GM18498 (cell line): Measurements from ENCODE around the gene KLHL24.
"Not testable (repeated sequence)": the region's sequence is repeated elsewhere in the genome, so short reads cannot be mapped to it uniquely, and the experiment has no call there.

ENCODE experiments used
- ATAC-seq: cut with Tn5 transposase; IDR thresholded peaks from one replicate; pipeline ENCODE4 v1.9.1; 2021; ENCODE audit warnings: mild to moderate bottlenecking, moderate library complexity; ENCODE audit not compliant: unreplicated experiment

KLHL24 gene

DNA sequence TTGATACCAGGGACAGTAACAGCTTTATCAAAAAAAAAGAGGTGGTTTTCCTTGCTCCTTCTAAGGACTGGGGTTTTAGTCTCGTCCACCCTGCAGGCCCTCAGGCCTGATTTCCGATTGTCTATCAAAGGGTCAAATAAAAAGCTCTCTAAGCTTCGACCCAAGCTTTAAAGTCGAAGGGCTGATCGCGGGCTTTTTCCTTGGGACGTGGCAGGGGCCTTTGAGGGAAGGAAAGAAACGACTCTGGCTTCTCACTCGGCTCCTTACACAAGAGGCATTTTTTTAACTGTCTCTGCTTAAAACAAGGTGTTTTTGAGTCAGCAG is 354 bp upstream of the KLHL24 start:
- ATAC-seq: no peak

DNA sequence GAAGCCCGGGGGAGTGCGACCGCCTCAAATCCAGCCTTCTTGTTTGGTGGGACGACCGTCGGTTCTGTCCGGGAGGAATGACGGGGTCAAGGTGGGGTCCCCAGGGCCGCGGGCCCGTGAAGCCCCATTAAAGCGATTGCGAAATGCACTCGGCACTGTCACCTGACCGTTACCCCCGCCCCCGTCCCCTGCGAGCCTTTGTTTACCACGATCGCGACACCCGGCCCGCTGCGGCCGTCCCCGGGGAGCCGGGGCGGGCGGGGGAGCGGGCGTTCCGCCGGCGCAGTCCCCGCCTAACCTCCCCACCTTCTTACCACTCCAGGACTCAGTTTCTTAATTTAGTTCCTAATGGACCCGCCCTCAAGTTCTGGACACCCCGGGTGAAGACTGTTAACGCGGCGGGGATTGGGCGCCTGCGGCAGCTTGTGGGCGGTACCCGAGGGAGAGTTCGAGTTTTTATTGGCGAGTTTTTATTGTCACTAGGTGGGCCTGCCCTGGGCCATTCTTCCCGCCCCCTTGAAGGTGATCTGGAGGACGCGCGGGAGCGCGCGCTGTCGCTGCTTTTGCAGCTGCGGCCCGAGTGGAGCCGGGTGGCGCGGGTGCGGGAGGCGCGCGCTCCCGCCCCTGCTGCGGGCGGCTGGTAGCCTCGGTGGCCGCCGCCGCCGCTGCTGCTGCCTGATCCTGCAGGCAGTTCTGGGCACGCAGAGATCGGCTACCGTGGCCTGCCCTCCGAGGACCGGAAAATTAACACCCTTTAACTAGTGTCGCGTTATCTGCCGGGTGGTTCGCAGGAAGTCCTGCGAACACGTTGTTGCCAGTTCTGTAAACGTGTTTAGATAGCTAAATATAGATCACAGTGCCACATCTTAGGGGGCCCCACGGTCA is 1.0 kb downstream of the KLHL24 start:
- peak; percentile 84 for ATAC-seq

DNA sequence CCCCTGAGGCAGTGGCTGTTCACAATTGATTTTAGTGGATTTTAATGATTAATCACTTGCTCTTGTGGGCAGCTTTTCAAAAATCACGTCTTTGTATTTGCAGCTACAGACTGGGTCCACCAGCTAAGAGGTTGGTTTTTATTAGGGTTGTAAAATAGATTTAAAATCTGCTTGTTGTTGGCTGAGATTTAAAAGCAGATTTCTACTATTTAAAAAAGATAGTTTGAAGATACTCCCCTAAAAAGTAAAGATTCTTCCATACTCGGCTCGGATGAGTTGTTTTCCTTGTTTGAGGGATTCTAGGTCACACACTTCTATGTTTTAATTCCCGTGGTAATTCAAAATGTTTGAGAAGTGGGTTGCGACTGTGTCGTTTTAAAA is 1.7 kb downstream of the KLHL24 start:
- ATAC-seq: no peak

DNA sequence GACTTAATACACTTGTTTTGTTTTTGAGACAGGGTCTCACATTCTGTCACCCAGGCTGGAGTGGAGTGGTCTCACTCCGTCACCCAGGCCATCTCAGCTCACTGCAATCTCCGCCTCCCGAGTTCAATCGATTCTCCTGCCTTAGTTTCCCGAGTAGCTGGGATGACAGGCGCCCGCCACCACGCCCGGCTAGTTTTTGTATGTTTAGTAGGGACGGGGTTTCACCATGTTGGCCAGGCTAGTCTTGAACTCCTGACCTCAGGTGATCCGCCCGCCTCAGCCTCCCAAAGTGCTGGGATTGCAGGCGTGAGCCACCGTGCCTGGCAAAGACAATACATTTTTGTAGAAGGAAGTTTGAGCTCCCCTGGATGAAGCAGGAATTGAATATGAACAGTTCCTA is 2.2 kb downstream of the KLHL24 start:
- not testable (repeated sequence) for ATAC-seq

DNA sequence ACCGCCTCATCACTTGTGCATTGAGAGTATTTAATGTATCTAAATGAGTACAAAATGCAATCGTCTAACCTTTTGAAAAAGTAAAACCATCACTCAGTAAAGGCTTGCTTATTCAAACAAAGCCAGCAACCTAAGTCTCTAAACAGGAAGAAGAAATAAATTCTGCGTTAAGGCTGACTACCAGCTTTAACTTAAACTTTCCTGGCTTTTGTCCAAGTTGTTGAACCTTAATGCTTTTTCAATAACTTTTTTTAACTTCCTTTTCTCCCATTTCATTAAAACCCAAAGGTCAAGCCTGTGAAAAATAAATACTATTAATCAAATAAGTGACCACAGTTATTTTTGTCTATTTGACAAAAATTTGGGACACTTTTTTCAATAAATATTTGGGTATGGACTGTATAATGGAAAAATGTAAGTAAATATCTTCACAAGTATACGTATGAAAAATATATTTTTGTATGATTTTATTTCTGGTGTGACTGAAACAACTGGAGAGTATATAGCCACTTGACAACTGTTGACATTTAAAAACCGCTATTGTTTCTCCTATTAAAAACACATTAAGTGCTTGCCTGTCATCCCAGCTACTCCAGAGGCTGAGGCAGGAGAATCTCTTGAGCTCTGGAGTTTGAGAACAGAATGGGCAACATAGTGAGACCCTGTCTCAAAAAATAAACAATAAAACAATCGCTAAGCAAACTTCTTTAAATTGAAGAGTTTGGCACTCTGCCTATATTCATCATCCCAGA is 2.9 kb downstream of the KLHL24 start:
- ATAC-seq: no peak

DNA sequence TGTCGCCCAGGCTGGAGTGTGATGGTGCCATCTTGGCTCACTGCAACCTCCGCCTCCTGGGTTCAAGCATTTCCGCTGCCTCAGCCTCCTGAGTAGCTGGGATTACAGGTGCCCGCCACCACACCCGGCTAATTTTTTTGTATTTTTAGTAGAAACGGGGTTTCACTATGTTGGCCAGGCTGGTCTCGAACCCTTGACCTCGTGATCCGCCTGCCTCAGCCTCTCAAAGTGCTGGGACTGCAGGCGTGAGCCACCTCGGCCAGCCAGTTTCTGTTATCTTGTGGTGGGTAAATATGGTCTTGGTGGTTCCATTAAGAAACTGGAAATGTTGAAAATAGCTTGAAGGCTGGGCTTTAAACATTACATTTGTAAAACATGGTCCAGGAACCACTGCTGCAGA is 5.2 kb downstream of the KLHL24 start:
- not testable (repeated sequence) for ATAC-seq

DNA sequence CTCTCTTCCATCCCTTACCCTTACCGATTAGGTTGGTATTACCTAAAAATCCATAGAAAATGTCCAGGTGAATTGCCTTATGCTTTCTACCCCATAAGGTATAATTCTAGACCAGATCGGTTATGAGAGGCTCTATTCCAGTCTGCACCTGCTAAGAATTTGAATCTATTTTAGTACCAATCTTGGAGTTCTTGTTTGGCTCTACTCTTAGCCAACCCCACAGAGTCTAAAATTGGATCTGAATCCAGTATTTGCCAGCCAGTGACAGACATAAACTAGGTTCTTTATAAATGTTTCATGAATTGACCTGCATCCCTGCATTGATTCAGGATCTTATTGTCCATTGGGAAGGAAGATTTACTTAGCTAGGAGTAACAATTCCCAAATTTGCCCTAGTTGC is 6.5 kb downstream of the KLHL24 start:
- ATAC-seq: no peak

DNA sequence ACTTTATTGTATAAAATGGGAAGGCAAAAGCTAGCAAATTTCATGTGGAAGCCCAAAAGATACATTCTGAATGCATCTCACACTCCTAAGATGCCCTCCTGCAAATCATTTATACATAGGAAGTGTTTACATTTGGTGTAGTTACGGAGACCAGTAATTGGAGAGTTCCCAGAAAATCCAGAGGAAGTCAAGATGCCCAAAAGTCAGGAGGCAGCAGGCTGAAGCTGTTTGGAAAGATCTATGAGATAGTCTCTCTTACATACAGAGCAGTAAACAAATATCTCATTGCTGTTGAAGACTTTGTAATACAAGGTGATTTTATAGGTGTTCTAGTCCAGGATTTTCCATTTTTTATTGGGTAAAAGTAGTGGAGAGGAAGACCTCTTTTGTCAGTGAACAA is 8.8 kb downstream of the KLHL24 start:
- ATAC-seq: no peak

DNA sequence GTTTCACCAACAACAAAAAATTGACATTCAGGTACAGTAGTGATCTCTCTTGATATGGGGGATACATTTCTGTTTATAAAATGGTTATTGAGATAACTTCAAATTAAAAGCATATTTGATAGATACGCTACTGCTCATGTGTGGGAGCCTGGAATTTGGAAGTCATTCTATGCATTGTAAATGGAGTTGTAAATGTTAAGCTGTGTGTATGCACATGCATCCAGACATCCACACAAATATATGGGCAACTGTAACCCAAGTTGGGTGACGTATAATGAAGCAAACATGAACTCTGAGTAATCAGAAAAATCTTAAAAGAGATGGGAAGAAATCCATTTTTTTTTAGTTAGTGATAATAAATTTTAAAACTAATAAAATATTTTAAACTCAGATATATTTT is 9.8 kb downstream of the KLHL24 start:
- no peak for ATAC-seq

DNA sequence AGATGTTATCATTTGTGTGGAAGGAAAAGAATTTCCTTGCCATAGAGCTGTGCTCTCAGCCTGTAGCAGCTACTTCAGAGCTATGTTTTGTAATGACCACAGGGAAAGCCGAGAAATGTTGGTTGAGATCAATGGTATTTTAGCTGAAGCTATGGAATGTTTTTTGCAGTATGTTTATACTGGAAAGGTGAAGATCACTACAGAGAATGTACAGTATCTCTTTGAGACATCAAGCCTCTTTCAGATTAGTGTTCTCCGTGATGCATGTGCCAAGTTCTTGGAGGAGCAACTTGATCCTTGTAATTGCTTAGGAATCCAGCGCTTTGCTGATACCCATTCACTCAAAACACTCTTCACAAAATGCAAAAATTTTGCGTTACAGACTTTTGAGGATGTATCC is 15.1 kb downstream of the KLHL24 start:
- ATAC-seq: no peak

DNA sequence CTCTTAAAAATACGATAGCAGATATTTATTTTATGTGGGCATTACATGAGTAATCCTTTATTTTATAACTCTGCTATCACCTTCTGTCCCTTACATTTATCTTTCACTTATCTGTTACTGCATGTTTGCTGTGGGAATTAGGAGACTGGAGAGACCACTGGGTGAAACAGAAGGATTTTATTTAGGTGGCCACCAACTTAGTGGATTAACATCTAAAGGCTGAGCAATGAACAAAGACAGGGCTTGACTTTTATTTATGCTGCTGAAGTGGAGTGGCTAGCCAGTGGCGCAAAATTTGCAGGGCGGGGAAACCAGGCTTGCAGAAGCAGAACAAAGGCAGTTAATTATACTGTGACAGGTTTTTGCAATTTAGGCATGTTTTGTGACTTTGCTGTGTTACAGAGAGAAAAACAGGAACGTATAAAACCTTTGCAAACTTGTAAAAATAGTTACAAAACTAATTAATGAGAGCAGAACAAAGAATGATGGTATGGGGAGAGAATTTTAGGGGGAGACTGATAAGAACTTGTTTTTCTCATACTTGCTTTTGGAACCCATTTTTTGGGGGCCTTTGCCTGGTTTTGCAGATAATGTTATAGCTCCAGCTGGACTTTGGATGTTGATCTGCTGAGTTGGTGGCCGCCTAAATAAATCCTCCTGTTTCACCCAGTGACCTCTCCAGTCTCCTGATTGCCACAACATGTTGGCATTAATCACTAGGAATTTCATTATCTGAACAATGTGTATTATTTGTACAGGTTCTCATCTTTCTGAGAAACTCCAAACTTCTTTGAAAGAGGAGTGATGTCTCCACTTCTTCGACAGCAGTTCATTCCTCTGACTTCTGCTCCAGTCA is 18.0 kb downstream of the KLHL24 start:
- no peak for ATAC-seq

DNA sequence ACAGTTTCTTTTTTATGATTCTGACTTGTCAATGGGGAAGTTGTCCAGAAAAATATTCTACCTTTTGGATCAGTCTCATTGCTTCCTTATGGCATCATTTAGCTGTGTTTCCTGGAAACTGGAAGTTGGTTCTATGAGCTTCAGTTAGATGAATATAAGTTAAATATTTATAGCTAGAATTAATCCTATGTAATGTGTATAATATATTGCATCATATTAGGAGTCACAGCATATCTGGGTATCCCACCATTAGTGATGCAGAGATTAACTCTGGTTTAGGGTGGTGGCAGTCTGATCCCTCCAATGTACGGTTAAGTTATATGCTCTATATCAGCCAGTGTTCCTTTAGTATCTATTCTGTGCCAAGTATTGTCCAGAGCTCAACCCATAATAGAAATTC is 19.3 kb downstream of the KLHL24 start:
- ATAC-seq: no peak

DNA sequence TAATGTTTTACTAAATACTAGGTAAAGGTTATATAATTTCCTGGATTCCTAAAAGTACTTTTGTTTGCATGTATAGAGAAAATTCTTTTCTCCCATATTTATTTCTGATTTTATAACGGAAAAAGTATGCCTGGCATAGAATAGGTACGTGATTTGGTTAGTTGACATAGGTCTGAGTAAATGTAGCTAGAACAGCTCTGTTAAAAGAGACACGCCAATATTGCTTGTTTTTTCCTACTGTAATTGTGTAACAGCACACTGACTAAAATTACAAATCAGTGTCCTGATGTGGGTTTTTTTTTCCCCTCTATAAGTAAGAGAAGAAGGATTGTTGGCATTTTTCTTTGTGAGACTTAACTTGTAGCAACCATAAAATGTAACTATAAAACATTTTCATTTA is 26.7 kb downstream of the KLHL24 start:
- ATAC-seq: no peak

DNA sequence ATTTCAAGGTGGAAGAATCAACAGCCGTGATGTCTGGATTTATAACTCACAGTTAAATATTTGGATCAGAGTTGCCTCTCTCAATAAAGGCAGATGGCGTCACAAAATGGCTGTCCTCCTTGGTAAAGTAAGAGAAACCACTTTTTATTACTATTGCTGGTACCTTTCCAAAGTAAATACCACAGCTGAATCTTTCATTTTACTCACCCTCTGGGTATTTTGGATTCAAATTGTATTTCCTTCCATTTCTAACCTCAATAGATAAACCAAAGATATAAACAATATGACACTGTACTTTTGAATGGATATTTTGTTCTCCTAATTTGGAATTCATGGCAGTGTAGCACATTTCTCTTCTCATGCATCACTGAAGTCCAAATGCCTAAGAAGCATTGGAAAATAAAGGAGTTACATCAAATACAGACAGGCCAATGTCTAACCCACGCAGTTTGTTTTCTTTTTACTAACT is 29.5 kb downstream of the KLHL24 start:
- no peak for ATAC-seq

DNA sequence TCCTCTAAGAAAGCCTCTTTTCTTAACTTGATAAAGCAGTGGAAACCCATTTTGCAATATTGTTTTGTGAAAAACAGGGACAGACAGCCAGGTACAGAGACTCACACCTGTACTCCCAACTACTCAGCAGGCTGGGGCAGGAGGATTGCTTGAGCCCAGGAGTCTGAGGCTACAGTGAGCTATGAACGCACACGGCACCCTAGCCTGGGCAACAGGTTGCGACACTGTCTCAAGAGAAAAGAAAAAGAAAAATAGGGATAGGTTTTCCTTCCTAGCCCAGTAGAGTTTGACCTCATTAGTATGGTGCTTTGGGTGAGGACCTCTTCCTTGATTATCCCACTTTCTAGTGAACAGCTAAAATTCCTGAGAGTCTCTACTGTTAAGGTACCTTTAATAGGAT is 44.6 kb downstream of the KLHL24 start:
- no peak for ATAC-seq

DNA sequence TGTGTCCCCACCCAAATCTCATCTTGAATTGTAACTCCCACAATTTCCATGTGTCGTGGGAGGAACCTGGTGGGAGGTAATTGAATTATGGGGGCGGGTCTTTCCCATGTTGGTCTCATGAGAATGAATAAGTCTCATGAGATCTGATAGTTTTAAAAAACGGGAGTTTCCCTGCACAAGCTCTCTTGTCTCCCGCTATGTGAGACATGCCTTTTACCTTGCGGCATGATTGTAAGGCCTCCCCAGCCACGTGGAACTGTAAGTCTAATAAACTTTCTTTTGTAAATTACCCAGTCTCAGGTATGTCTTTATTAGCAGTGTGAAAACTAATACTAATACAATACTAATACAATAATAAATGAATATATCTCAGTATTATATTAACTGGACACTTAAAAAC is 52.3 kb downstream of the KLHL24 start:
- ATAC-seq: no peak

DNA sequence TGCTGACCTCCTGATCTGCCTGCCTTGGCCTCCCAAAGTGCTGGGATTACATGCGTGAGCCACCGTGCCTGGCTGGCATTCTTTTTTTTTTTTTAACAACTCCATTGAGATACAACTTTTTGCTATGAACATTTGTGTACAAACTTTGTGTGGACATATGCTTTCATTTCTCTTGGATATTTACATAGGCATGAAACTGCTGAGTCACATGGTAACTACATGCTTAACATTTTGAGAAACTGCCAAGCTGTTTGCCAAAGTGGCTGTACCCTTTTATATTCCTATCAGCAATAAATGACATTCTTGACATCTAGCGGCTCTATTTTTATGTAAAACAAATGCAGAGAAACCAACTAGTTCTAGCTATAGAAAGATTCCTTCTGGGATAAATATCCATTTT is 53.5 kb downstream of the KLHL24 start:
- no peak for ATAC-seq

DNA sequence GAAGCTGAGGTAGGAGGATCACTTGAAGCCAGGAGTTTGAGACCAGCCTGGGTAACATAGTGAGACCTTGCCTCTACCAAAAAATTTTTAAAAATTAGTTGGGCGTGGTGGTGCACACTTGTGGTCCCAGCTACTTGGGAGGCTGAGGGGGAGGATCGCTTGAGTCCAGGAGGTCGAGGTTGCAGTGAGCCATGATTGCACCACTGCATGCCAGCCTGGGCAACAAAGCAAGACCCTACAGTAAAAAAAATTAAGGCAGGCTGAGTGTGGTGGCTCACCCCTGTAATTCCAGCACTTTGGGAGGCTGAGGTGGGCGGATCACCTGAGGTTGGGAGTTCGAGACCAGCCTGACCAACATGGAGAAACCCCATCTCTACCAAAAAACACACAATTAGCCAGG is 54.2 kb downstream of the KLHL24 start:
- not testable (repeated sequence) for ATAC-seq

DNA sequence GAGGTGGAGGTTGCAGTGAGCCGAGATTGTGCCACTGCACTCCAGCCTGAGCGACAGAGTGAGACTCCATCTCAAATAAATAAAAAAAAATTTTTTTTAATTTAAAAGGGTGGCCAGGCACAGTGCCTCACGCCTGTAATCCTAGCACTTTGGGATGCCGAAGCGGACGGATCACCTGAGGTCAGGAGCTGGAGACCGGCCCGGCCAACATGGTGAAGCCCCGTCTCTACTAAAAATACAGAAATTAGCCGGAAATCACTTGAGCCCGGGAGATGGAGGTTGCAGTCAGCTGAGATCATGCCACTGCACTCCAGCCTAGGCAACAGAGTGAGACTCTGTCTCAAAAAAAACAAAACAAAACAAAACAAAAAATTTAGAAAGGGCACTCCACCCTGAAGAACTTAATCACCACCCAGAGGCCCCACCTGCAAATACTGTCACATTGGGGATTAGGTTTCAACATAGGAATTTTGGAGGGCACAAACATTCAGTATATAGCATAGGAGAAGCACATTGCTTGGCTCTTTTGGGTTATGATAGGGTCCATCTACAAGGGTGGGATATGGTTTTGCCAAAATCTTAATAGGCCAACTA is 55.1 kb downstream of the KLHL24 start:
- no peak for ATAC-seq

DNA sequence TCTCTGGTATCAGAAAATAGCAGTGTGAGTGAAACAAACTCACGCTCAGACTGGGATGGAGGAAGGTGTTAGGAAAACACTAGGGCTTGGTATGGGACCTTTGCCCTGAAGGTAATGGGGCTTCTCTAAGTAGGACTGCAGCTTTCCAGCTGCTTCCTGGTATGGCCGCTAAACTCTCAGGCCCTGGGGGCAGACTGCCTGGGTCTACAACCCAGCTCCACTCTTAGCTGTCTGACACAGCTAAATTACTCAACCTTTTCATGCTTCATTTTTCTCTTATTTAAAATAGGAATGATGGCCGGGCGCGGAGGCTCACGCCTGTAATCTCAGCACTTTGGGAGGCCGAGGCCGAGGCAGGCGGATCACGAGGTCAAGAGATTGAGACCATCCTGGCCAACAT is 57.0 kb downstream of the KLHL24 start:
- ATAC-seq: no peak
